Measurements from ENCODE around the gene BOLA2.
"Not testable (repeated sequence)": the region's sequence is repeated elsewhere in the genome, so short reads cannot be mapped to it uniquely, and the experiment has no call there.

- not testable (repeated sequence) for TF ChIP-seq CTCF (conservative IDR thresholded peaks at IDR 0.05 in 1 of 2, IDR thresholded peaks at IDR 0.05 in 1 of 2; ENCODE audit: low read depth in 1 of 2, low read length in 2 of 2); EZH2 (IDR thresholded peaks at IDR 0.05; ENCODE audit: low read length, missing control alignments)
Measured at GRCh38 chr16:29460647-29461030, 6.5 kb upstream of the BOLA2 start.

Measured in fibroblast of lung (primary cell).